T47D (cell line): ENCODE data around the gene CPNE7.
"Not testable (repeated sequence)": the region's sequence is repeated elsewhere in the genome, so short reads cannot be mapped to it uniquely, and the experiment has no call there.

Source experiments
- DNase-seq, 2 experiments: peaks; one replicate each; pipeline versions ENCODE4 v3.0.0 to v3.0.0-alpha.2; 2011 to 2012; ENCODE audit warnings: low read depth in 1 of 2, low spot score in 1 of 2
- JUND ChIP-seq: IDR thresholded peaks from 2 replicates; pipeline ENCODE4 v1.6.1; 2012; ENCODE audit warnings: low read depth
- in situ Hi-C: cut with HindIII; loops from 2 replicates; pipeline ENCODE4 v1.10.0; 2016; ENCODE audit warnings: low sequenced_read_pairs, low pct_unique_long_range_greater_than_20kb

CPNE7 gene

DNA sequence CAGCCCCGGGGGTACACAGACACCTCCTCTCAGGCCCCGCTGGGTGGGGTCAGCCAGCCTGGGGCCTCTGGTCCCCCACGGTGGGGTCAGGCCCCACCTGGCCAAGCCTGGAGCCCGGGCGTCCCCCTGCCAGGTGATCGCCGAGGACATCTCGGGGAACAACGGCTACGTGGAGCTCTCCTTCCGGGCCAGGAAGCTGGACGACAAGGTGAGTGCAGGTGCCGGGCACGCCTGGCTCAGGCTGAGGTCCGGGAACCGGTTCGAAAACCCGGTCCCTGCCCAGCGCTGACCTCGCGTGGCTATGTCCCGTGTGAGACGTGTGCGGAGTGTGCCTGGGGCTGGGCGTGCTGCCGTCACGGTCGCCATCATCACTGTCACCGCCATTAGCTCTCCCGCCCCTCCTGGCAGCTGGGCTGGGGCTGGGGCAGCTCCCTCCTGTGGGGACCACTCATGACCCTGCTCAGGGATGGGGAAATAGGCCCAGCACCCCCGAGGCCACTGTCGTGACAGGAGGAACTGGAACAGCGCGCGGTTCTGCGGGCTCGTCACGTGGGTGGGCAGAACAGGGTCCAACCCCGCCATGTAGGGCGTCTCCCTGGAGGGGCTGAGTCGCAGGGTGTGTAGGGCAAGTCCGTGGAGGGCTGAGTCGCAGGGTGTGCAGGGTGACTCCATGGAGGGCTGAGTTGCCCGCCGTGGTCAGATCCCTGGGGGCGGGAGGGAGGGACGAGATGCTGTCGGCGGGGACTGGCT is 8.5 kb downstream of the CPNE7 start:
- DNase-seq, result no peak
- no peak for TF ChIP-seq JUND
- in situ Hi-C loops, result no loop called here

DNA sequence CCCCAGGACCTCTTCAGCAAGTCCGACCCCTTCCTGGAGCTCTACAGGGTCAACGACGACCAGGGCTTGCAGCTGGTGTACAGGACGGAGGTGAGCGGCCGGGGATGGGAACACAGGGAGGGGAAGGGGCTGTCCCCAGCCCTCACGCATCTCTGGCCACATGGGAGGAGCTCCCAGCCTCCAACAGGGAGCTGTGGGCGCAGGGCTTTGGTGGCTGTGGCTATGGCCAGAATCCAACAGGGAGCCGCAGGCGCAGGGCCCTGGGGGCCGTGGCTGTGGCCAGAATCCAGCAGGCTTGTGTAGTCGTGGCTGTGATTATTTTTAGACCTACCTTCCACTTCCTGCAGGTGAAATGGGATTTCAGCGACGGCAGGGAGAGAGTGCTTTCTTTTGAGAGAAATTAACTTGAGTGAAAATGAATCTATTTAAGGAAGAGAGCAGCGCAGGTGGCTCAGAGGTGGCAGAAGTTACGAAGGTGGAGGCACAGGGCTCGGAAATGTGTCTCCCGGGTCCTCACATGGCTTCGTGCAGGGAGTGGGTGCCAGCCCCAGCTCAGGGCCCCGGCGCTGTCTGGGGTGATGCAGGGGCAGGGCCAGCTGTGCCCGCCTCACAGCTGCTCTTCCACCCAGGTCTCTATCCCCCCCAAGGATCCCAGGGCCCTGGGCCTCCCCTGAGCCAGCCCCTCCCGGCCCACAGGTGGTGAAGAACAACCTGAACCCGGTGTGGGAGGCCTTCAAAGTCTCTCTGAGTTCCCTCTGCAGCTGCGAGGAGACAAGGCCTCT is 9.4 kb downstream of the CPNE7 start:
- no peak for TF ChIP-seq JUND
- peak in 1 of 2 experiments; percentile 42 for DNase-seq
- in situ Hi-C loops, result no loop called here

DNA sequence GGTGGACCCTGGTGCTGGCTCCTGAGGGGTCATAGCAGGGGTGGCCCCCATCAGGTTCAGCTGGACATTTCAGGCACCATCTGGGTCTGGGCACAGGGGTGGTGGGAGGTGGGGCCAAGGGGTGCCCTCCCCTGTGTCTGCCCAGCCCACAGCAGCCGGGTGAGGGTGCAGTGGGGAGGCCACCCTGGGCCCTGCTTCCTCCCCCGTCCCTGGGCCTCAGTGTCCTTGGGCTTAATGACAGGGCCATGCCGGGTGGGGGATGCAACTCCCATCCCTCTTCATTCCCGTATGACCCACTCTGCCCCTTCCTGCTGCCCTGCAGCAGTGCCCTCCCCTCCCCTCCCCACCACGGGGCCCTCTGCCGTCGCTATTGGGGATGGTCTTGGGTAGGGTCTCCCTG is 10.7 kb downstream of the CPNE7 start:
- TF ChIP-seq JUND, result no peak
- DNase-seq, result no peak
- in situ Hi-C loops, result no loop called here

DNA sequence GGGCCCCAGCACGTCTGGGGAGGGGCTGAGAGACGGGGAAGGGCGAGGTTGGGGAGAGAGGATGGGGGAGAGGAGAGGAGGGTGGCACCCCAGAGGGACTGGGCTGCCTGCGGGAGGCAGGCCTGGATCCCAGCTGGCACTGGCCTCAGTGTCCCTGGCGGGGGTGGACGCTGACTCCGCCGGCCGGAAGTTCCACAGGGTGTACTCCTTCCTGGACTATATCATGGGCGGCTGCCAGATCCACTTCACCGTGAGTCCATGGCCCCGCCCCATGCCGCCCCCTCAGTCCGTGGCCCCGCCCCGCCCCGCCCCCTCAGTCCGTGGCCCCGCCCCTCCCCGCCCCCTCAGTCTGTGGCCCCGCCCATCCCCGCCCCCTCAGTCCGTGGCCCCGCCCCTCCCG is 11.3 kb downstream of the CPNE7 start:
- TF ChIP-seq JUND, result no peak
- peak in 1 of 2 experiments; percentile 53 for DNase-seq
- in situ Hi-C loops, result no loop called here

DNA sequence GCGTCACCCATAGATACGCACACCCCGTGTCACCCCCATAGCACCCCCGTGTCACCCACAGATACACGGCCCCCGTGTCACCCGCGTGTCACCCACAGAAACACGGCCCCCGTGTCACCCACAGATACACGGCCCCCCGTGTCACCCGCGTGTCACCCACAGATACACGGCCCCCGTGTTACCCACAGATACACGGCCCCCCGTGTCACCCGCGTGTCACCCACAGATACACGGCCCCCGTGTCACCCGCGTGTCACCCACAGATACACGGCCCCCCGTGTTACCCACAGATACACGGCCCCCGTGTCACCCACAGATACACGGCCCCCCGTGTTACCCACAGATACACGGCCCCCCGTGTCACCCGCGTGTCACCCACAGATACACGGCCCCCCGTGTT is 12.1 kb downstream of the CPNE7 start:
- in situ Hi-C loops, DNase-seq: not testable (repeated sequence)

DNA sequence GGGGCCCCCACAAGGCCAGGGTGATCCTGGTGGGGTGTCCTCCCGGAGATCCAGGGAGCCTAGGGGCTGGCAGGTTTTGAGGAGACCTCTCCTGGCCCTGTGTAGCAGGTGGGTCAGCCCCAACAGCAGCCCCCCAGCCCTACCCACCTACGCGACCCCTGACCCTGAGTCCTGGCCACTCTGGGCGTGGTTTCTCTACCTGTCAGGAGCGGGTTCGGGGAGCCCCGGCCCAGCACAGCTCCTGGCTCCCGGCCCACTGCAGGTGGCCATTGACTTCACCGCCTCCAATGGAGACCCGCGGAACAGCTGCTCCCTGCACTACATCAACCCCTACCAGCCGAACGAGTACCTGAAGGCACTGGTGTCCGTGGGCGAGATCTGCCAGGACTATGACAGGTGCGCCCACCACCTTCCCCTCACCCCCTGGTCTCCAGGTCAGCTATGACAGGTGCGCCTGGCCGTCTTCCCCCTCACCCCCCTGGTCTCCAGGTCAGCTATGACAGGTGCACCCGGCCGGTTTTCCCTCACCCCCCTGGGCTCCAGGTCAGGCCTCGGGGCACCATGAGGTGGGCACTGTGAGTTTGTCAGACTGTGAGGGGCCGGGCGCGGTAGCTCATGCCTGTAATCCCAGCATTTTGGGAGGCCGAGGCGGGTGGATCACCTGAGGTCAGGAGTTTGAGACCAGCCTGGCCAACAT is 13.0 kb downstream of the CPNE7 start:
- no peak for TF ChIP-seq JUND
- in situ Hi-C loops, result no loop called here
- no peak for DNase-seq

DNA sequence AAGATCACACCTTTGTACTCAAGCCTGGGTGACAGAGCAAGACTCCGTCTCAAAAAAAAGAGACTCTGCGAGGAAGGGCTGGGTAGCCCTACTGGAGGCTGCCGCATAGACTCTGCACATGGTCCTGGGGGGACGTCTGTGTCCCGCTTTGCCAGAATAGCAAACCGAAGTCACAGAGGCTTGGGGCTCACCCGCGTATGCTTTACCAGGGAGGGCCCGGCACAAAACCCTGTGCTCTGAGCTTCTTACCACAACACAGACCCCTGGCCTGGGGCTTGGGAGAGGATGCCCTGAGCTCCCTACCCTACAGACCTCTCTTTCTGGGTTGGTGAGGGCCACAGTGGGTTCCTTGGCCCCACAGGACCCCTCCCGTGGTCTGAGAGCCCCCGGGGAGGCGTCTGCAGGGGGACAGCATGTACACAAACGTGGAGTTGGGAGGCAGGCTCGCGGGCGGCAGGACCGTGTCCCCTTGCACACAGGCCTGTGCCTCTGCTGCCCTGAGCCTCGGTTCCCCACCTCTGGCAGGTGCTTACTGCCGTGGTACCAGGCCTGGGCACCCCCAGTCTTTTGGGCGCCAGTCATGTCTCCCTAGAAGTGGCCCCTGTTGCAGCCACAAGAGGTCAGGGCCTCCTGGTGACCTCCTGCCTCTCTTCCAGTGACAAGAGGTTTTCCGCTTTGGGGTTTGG is 13.8 kb downstream of the CPNE7 start:
- no peak for TF ChIP-seq JUND
- no peak for DNase-seq
- in situ Hi-C loops, result no loop called here

DNA sequence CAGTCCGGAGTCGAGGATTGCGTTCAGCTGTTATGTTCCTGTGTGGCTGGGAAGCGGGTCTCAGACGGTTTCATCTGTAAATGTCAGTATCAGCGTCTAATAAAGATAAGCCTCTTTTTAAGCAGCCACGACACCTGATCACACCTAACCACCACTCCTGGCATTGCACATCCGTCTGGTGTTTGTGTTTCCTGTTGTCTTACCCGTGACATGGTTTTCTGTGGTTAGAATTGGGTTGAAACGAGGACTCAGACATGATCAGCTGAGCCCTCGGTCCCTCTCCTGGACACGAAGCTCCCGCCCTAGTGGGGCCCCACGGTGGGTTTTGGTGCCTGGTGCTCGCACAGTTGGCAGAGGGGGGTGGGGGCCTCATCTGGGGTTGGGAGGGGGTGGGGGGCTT is 18.3 kb downstream of the CPNE7 start:
- TF ChIP-seq JUND, result no peak
- in situ Hi-C loops, result no loop called here
- no peak for DNase-seq

DNA sequence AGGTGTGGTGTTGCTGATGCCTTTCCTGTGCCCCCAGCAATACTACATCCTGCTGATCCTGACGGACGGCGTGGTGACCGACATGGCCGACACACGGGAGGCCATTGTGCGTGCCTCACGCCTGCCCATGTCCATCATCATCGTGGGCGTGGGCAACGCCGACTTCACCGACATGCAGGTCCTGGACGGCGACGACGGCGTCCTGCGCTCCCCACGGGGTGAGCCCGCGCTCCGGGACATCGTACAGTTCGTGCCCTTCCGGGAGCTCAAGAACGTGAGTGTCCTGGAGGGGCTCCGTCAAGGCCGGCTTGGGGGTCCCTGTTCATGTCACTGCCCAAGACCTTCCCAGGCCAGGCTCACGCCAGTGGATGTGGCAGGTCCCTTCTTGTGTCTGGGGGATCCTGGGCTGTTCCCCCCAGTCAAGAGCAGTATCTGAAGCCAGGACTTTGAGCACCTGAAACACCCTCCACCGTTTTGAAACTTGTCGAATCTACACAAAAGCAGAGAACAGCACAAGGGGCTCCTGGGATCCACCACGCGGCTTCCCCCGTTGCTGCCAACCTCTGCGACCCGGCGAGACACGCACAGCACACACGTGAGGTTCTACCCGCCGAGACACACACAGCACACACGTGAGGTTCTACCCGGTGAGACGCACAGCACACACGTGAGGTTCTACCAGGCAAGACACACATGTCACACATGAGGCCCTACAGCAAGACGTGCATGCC is 19.9 kb downstream of the CPNE7 start:
- no peak for DNase-seq
- no peak for TF ChIP-seq JUND
- in situ Hi-C loops, result no loop called here

DNA sequence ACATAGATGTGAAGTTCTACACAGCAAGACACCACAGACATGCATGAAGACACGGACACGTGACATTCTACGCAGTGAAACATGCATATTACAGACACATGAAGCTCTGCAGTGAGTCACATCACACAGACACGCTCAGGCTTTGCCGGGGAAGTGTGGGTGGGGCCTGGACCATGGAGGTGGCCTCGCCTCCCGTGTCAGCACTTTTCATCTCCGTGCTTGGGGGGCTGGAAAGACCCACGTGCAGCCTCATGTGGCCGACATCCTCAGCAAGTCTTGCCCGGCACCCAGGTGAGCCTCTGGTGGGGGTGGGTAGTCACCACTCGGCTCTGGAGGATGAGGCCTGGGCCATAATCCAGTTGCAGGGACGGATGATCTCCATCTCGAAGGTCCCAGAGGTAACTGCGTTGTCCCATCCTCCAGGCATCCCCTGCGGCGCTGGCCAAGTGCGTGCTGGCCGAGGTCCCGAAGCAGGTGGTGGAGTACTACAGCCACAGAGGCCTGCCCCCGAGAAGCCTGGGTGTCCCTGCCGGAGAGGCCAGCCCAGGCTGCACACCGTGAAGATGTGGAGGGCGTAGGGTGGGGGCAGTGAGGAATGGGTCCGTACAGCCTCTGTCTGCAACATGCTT is 20.6 kb downstream of the CPNE7 start:
- in situ Hi-C loops, result no loop called here
- TF ChIP-seq JUND, result no peak
- no peak for DNase-seq

DNA sequence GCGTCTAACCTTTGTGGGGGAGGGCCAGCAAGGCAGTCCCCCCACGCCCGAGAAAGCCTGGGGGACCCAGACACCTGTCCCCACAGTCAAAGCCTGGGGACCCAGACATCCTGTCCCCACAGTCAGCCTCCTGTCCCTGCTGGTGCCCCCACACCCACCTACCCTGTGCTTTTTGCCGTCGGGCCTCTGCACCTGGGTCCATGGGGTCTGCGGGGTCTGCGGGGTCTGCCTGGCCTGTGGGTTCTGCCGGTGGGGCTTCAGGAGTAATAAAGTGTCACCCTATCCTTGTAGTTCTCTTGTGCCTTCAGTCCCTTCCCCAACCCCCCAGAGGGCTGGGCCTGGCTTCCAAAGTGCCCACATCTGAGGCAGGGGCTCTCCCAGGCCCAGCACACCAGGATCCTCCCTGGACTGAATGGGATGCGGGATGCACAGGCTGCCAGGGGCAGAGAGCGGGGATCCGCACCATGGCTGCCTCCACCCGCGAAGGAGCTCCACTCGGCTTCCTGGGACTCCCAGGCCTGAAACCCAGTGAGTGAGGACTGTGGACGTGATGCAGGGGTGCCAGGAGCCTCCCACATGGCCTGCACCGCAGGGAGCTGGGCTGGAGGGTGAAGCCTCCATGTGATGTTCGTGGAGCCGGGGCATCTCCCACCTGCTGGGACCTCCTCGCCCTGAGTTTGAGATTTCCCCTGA is 21.5 kb downstream of the CPNE7 start:
- in situ Hi-C loops, result no loop called here
- DNase-seq, result no peak
- TF ChIP-seq JUND, result no peak
